Measurements from ENCODE around the gene PTPRN2. TPM values are rescaled to one million over a fixed set of nuclear protein-coding genes. Genes with fewer than 3 reads are reported as not detected.

The PTPRN2 gene
- total and polyA plus RNA-seq, 2 of the 8 experiments (the other 6 are each of a cell fraction or from before 2014, with no cell fraction given), result 2.6 to 4.5 TPM

- Histone ChIP-seq H2AK5ac (ENCODE audit: low read depth, low read length) (no peak overlapping the region), H2BK5ac (ENCODE audit: low read depth, low read length) (no peak overlapping the region), H3K56ac (replicated peaks; ENCODE audit: insufficient read length, low read depth, low read length) (no peak overlapping the region), H4K20me1 (replicated peaks in 1 of 2; ENCODE audit: control insufficient read depth in 1 of 2, insufficient read depth in 2 of 2, low read length in 2 of 2) (no peaks in the 10 kb centered on the region), H3K36me3 (ENCODE audit: control insufficient read depth in 2 of 4, insufficient read depth in 4 of 4, low read length in 3 of 4) (no peaks in the 10 kb centered on the region), H3K9ac (replicated peaks in 1 of 4; ENCODE audit: extremely low read depth in 1 of 4, low read depth in 3 of 4, low read length in 3 of 4) (no peak overlapping the region), H3K14ac (ENCODE audit: insufficient read length) (no peak overlapping the region), H2AFZ (ENCODE audit: low read length) (no peak overlapping the region), H2BK15ac (ENCODE audit: low read length) (no peak overlapping the region), H3K4me2 (ENCODE audit: insufficient read depth in 1 of 2, low read depth in 2 of 2, low read length in 2 of 2) (no peak overlapping the region), H2BK120ac (replicated peaks; ENCODE audit: low read depth, low read length) (no peak overlapping the region), H3K79me2 (ENCODE audit: control insufficient read depth in 1 of 2, insufficient read depth in 2 of 2, low read length in 2 of 2) (no peaks in the 10 kb centered on the region), H4K91ac (replicated peaks; ENCODE audit: insufficient read length, low read length) (no peak overlapping the region), H2BK20ac (ENCODE audit: low read length) (no peak overlapping the region), H4K8ac (ENCODE audit: extremely low read depth, insufficient read depth, low read length) (no peak overlapping the region), H3K27ac (ENCODE audit: low read depth, low read length) (no peak overlapping the region), H3K9me3 (ENCODE audit: insufficient read depth in 2 of 2, low read depth in 1 of 2, low read length in 1 of 2) (peaks cover 21 to 53% of the 10 kb centered on the region in 2 experiments; a peak in 3 of 4 replicates), H3K4me3 (ENCODE audit: extremely low read depth in 1 of 4, insufficient read depth in 2 of 4, low read depth in 3 of 4, low read length in 4 of 4) (no peak overlapping the region), H3K23ac (ENCODE audit: insufficient read length) (no peak overlapping the region), H2BK12ac (ENCODE audit: low read depth, low read length) (no peak overlapping the region), H3K4ac (replicated peaks; ENCODE audit: insufficient read length, low read depth, low read length) (no peak overlapping the region), H3K18ac (ENCODE audit: extremely low read depth, low read length) (no peak overlapping the region), H4K5ac (ENCODE audit: insufficient read length, low read depth, low read length) (no peak overlapping the region), H3K23me2 (ENCODE audit: low read depth, low read length) (peaks cover 7% of the 10 kb centered on the region; the same call in 1 of the 2 replicates), H3K4me1 (replicated peaks in 1 of 4; ENCODE audit: control insufficient read depth in 3 of 4, insufficient read depth in 4 of 4, low read length in 3 of 4) (no peaks in the 10 kb centered on the region), H3K79me1 (ENCODE audit: low read depth, low read length) (no peaks in the 10 kb centered on the region), H3K27me3 (replicated peaks in 1 of 4; ENCODE audit: control insufficient read depth in 3 of 4, extremely low read depth in 1 of 4, insufficient read depth in 3 of 4, low read length in 3 of 4) (no peaks in the 10 kb centered on the region)
- 87% methylated on average over 9 of the region's 9 CpGs; no CpG with 5 or more reads in 1 of the 2 experiments for WGBS, 2 experiments (ENCODE audit: extremely low coverage in 1 of 2, insufficient coverage in 1 of 2, insufficient read length in 1 of 2, insufficient replicate concordance in 2 of 2, low coverage in 1 of 2, low lambda C conversion rate in 2 of 2, missing lambda C conversion rate in 1 of 2)
- POLR2A ChIA-PET (ENCODE audit: partially characterized antibody), result no interaction called here
- FAIRE-seq, result no peak
- CTCF ChIA-PET (ENCODE audit: partially characterized antibody), result interaction anchor here (1.7 kb wide), 1 partner anchor 10 kb away, joined by 3 read pairs; no protein-coding TSS in a partner anchor
- peak in 1 of 2 experiments; percentile 11 for DNase-seq (ENCODE audit: low read depth in 1 of 2, low spot score in 2 of 2)
- no peak for TF ChIP-seq POU5F1 (IDR thresholded peaks at IDR 0.05; ENCODE audit: low read depth, low read length)
- no peak for TF ChIP-seq CTCF (IDR thresholded peaks at IDR 0.05; ENCODE audit: control extremely low read depth in 1 of 3, insufficient read depth in 1 of 3, low read depth in 1 of 3, low read length in 3 of 3)
- no peak for TF ChIP-seq TAF1 (IDR thresholded peaks at IDR 0.05; ENCODE audit: low read depth, low read length)
- TF ChIP-seq SP2 (IDR thresholded peaks at IDR 0.05; ENCODE audit: low read length), result no peak
- no peak for TF ChIP-seq SIN3A (conservative IDR thresholded peaks at IDR 0.05 in 1 of 2, IDR thresholded peaks at IDR 0.05 in 1 of 2; ENCODE audit: low read depth in 1 of 2, low read length in 2 of 2)
- no peak for TF ChIP-seq EGR1 (IDR thresholded peaks at IDR 0.05; ENCODE audit: borderline replicate concordance, low read depth, low read length)
- TF ChIP-seq KDM5A (IDR thresholded peaks at IDR 0.05; ENCODE audit: low read length), result no peak
- no peak for TF ChIP-seq BCL11A (IDR thresholded peaks at IDR 0.05; ENCODE audit: low read depth in 2 of 2, low read length in 2 of 2)
- no peak for TF ChIP-seq MAX (IDR thresholded peaks at IDR 0.05)
- TF ChIP-seq HDAC2 (IDR thresholded peaks at IDR 0.05; ENCODE audit: borderline replicate concordance in 1 of 2, low read depth in 2 of 2, low read length in 2 of 2), result no peak
- no peak for TF ChIP-seq GTF2F1 (IDR thresholded peaks at IDR 0.05; ENCODE audit: borderline replicate concordance, low read depth, low read length)
Observed at GRCh38 chr7:158102897-158103296, 484.7 kb downstream of the PTPRN2 start.

Data from H1 (cell line).